Panc1 (cell line): ENCODE results near the gene ZNF652. TPM values are rescaled to one million over a fixed set of nuclear protein-coding genes. Genes with fewer than 3 reads are reported as not detected.

ENCODE experiments used
- ATAC-seq: fragments of 200-7000 bp; cut with Tn5 transposase; 2 replicates; pipeline ENCODE4 v1.9.1; 2020; ENCODE audit warnings: mild to moderate bottlenecking, moderate library complexity
- BruUV-seq: library from RNA; stranded (reverse); fragments of 400-500 nt; replicated peaks from 2 replicates; lab custom pipeline; 2021; lab: Mats Ljungman, UMichigan
- CTCF ChIA-PET: fragments of 300-600 bp; sonication (Branson Sonifier 250); formaldehyde crosslinking; loops from one replicate; lab custom pipeline; 2022; ENCODE audit warnings: antibody characterized with exemption; lab: Charles Lee
- POLR2A ChIA-PET: fragments of 300-600 bp; sonication (Branson Sonifier 250); formaldehyde crosslinking; loops from one replicate; lab custom pipeline; 2022; ENCODE audit warnings: antibody characterized with exemption; lab: Charles Lee
- DNase-seq: peaks from one replicate; pipeline ENCODE4 v3.0.0-alpha.2; 2010; ENCODE audit warnings: low read depth, low spot score
- H3K27ac ChIP-seq: 2 replicates; pipeline ENCODE4 v1.5.1; 2011; ENCODE audit warnings: mild to moderate bottlenecking, low read length, inconsistent platforms
- H3K27me3 ChIP-seq: fragments of 200-500 bp; sonication (Bioruptor generic); 2 replicates; pipeline ENCODE4 v1.6.0; 2014; ENCODE audit warnings: low read length, inconsistent platforms; ENCODE audit not compliant: control insufficient read depth, insufficient read depth
- H3K36me3 ChIP-seq: fragments of 200-500 bp; sonication (Bioruptor generic); 2 replicates; pipeline ENCODE4 v1.5.1; 2014; ENCODE audit warnings: inconsistent platforms, mild to moderate bottlenecking, low read length, moderate library complexity; ENCODE audit not compliant: control insufficient read depth, insufficient read depth
- H3K4me1 ChIP-seq: 2 replicates; pipeline ENCODE4 v1.5.1; 2011; ENCODE audit warnings: inconsistent platforms, mild to moderate bottlenecking, low read length, moderate library complexity; ENCODE audit not compliant: control insufficient read depth, insufficient read depth
- H3K4me3 ChIP-seq, 2 experiments: 2 replicates each; pipeline ENCODE4 v1.5.1; 2011 to 2012; ENCODE audit warnings: low read depth in 2 of 2, low read length in 2 of 2, mild to moderate bottlenecking in 2 of 2, inconsistent platforms in 1 of 2, moderate library complexity in 1 of 2
- H3K9me3 ChIP-seq: fragments of 200-500 bp; sonication (Bioruptor generic); 2 replicates; pipeline ENCODE4 v1.5.1; 2014; ENCODE audit warnings: low read depth, mild to moderate bottlenecking, inconsistent platforms, low read length, moderate library complexity; ENCODE audit not compliant: control insufficient read depth, insufficient read depth
- CTCF ChIP-seq: fragments of 450-650 bp; IDR thresholded peaks from 2 replicates; pipeline ENCODE4 v1.5.1; 2017; ENCODE audit warnings: mild to moderate bottlenecking
- POLR2AphosphoS5 ChIP-seq: IDR thresholded peaks from 2 replicates; pipeline ENCODE4 v1.6.1; 2012; ENCODE audit warnings: mild to moderate bottlenecking, low read depth, low read length, moderate library complexity
- REST ChIP-seq, 2 experiments: IDR thresholded peaks; 2 replicates each; pipeline ENCODE4 v1.6.1; 2011 to 2012; ENCODE audit warnings: low read depth in 2 of 2, control low read depth in 1 of 2, low read length in 1 of 2, mild to moderate bottlenecking in 1 of 2, moderate library complexity in 1 of 2; ENCODE audit not compliant: insufficient read depth in 1 of 2
- SIN3A ChIP-seq: IDR thresholded peaks from 2 replicates; pipeline ENCODE4 v1.6.1; 2012; ENCODE audit warnings: low read depth, mild to moderate bottlenecking, low read length, moderate library complexity, borderline replicate concordance; ENCODE audit not compliant: insufficient read depth
- TCF7L2 ChIP-seq: IDR thresholded peaks from 2 replicates; pipeline ENCODE4 v1.6.1; 2011; ENCODE audit warnings: mild to moderate bottlenecking, low read depth, low read length, inconsistent platforms
- in situ Hi-C: cut with HindIII; loops from 2 replicates; pipeline ENCODE4 v1.10.0; 2016; ENCODE audit warnings: low sequenced_read_pairs, low pct_unique_long_range_greater_than_20kb
- intact Hi-C: fragments of 100-400 bp; cut with micrococcal nuclease; formaldehyde crosslinking; loops from one replicate; pipeline ENCODE4 v1.10.0; 2022; ENCODE audit not compliant: unreplicated experiment
- total RNA-seq: library from RNA; stranded (reverse); gene quantifications from one replicate; pipeline ENCODE4 v1.2.1, GENCODE V29; 2021; ENCODE audit not compliant: unreplicated experiment

Gene ZNF652
- total RNA-seq, 1 experiment from 2014 or later = 42.4 TPM

- H3K4me1 ChIP-seq = peaks cover 7% of the 10 kb centered on the region; the same call in 1 of the 2 replicates
- no peak for DNase-seq
- H3K27me3 ChIP-seq = no peaks in the 10 kb centered on the region
- H3K9me3 ChIP-seq = no peaks in the 10 kb centered on the region
- no peak overlapping the region for H3K4me3 ChIP-seq
- ChIA-PET POLR2A (no interaction called here), CTCF (no interaction called here)
- intact Hi-C loops = no loop called here
- no peaks in the 10 kb centered on the region for H3K36me3 ChIP-seq
- H3K27ac ChIP-seq = no peak overlapping the region
- BruUV-seq = no TSS peak
- in situ Hi-C loops = loop anchor here (5.0 kb wide), 1 partner anchor 94 kb away; no protein-coding TSS in a partner anchor
- ATAC-seq = no peak
- TF ChIP-seq POLR2AphosphoS5 (no peak), REST (IDR thresholded peaks at IDR 0.05; ENCODE audit: insufficient read depth in 1 of 2, low read depth in 2 of 2, low read length in 1 of 2) (no peak), SIN3A (no peak), TCF7L2 (no peak), CTCF (no peak)
Observed at GRCh38 chr17:49386373-49386772, 24.3 kb upstream of the ZNF652 start.

- in situ Hi-C loops (loop anchor here (5.0 kb wide), 1 partner anchor 93 kb away; no protein-coding TSS in a partner anchor), intact Hi-C loops (no loop called here)
- ChIA-PET POLR2A (no interaction called here), CTCF (no interaction called here)
- TF ChIP-seq TCF7L2 = no peak
- no peak for TF ChIP-seq CTCF
- no peak for TF ChIP-seq POLR2AphosphoS5
- no peak for TF ChIP-seq REST (IDR thresholded peaks at IDR 0.05; ENCODE audit: insufficient read depth in 1 of 2, low read depth in 2 of 2, low read length in 1 of 2)
- no peak for TF ChIP-seq SIN3A
- BruUV-seq = no TSS peak
- H3K27ac ChIP-seq = no peak overlapping the region
- no peaks in the 10 kb centered on the region for H3K9me3 ChIP-seq
- H3K4me3 ChIP-seq = no peak overlapping the region
- no peaks in the 10 kb centered on the region for H3K4me1 ChIP-seq
- DNase-seq (no peak), ATAC-seq (no peak)
- H3K27me3 ChIP-seq = no peaks in the 10 kb centered on the region
- no peaks in the 10 kb centered on the region for H3K36me3 ChIP-seq
Observed at GRCh38 chr17:49384951-49385350, 22.9 kb upstream of the ZNF652 start.
